ENCODE data around the gene TP73.
"Not testable (repeated sequence)": the region's sequence is repeated elsewhere in the genome, so short reads cannot be mapped to it uniquely, and the experiment has no call there.

The TP73 gene

DNA sequence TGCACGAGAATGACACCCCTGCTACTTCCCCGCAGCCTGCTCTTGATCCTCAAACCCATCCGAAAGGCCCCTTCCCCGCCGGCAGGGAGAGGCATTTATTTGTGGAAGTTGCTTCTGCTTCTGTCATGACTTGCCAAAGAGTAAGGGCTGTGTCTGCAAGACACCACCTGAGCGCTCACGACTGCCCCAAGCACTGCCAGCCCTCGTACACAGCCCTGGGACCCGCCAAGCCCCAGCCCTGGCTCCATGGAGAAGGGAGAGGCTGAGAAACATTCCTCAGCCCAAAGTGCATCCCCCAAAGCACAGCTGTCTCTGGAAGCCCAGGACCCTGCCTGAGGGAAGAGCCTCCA lies 33.8 kb upstream of the TP73 start:
- in situ Hi-C loops (cut with MboI; ENCODE audit: low sequenced_read_pairs), result no loop called here

GRCh38 chr1:3618881-3619671 lies 33.2 kb upstream of the TP73 start:
- in situ Hi-C loops (cut with MboI; ENCODE audit: low sequenced_read_pairs), result no loop called here

DNA sequence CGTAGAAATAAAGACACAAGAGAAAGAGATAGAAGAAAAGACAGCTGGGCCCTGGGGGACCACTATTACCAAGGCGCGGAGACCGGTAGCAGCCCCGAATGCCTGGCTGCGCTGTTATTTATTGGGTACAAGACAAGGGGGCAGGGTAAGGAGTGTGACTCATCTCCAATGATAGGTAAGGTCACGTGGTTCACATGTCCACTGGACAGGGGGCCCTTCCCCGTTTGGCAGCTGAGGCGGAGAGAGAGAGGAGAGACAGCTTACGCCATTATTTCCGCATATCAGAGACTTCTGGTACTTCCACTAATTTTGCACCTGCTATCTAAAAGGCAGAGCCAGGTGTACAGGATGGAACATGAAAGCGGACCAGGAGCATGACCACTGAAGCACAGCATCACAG lies 31.6 kb upstream of the TP73 start:
- in situ Hi-C loops (cut with MboI; ENCODE audit: low sequenced_read_pairs), result no loop called here

DNA sequence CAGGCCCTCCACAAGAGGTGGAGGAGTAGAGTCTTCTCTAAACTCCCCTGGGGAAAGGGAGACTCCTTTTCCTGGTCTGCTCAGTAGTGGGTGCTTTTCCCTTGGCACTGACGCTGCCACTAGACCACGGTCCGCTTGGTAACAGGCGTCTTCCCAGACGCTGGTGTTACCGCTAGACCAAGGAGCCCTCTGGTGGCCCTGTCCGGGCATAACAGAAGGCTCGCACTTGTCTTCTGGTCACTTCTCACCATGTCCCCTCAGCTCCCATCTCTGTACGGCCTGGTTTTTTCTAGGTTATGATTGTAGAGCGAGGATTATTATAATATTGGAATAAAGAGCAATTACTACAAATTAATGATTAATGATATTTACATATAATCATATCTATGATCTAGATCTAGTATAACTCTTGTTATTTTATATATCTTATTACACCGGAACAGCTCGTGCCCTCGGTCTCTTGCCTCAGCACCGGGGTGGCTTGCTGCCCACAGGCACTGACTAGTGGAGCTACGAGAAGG lies 31.1 kb upstream of the TP73 start:
- in situ Hi-C loops (cut with MboI; ENCODE audit: low sequenced_read_pairs), result not testable (repeated sequence)

- in situ Hi-C loops (cut with MboI; ENCODE audit: low sequenced_read_pairs), result not testable (repeated sequence)
Observed at GRCh38 chr1:3622102-3622501, 30.2 kb upstream of the TP73 start.

DNA sequence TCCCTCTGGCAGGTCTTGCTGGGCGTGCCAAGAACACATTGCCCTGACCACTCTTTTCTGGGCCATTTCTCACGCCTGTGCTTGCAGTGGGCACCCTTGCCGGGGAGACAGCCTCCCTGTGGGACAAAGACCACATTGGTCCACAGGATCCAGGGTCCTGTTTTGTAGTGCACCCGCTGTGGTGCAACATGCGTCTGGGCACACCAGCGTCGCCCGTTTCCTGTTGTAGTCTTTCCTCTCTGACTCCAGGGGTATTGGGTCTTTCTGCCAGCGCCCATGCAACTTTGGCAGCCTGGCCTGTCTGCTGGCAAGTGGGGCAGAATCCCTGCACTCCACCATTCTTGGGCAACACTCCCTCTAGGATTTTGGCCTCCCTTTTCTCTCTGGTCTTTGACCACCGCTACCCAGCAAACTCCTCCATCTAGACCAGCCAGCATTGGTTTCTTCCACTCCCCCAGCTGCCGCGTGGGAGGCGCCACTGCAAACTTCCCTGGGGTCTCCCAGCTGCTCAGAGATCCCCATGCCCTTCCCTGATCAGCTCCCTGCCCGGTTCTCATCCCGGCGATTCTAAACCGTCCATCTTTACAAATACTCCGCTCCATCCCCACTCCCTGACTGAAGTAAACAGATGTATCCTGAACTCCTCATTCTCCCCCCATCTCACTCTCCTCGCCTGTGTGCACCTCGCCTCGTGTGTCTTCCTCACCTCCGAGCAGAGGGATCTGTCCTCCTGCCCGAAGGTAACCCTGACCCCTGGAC lies 28.7 kb upstream of the TP73 start:
- in situ Hi-C loops (cut with MboI; ENCODE audit: low sequenced_read_pairs), result no loop called here

- in situ Hi-C loops (cut with MboI; ENCODE audit: low sequenced_read_pairs), result no loop called here
Observed at GRCh38 chr1:3624200-3625136, 27.8 kb upstream of the TP73 start, which contains the start of gene TPRG1L. TSS of gene TPRG1L (plus strand) at chr1:3625015. CDS start at chr1:3625073, 58 bp downstream.

- in situ Hi-C loops (cut with MboI; ENCODE audit: low sequenced_read_pairs), result no loop called here
Observed at GRCh38 chr1:3625151-3625907, 27.0 kb upstream of the TP73 start.

GRCh38 chr1:3626025-3626424 lies 26.3 kb upstream of the TP73 start:
- in situ Hi-C loops (cut with MboI; ENCODE audit: low sequenced_read_pairs), result no loop called here

GRCh38 chr1:3627515-3628253 lies 24.6 kb upstream of the TP73 start:
- in situ Hi-C loops (cut with MboI; ENCODE audit: low sequenced_read_pairs), result no loop called here

DNA sequence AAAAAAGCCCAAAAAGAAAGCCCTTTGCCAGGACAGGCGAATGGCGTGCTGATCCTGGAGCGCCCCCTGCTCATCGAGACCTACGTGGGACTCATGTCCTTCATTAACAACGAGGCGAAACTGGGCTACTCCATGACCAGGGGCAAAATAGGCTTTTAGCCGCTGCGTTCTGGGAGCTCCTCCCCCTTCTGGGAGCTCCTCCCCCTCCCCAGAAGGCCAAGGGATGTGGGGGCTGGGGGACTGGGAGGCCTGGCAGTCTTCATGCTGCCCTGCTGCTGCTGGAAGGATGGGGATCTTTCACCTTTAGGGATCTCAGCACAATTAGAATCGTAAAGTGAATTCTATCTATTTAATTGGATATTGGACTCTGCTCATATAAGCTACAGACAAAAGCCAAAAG lies 23.9 kb upstream of the TP73 start:
- in situ Hi-C loops (cut with MboI; ENCODE audit: low sequenced_read_pairs), result no loop called here

DNA sequence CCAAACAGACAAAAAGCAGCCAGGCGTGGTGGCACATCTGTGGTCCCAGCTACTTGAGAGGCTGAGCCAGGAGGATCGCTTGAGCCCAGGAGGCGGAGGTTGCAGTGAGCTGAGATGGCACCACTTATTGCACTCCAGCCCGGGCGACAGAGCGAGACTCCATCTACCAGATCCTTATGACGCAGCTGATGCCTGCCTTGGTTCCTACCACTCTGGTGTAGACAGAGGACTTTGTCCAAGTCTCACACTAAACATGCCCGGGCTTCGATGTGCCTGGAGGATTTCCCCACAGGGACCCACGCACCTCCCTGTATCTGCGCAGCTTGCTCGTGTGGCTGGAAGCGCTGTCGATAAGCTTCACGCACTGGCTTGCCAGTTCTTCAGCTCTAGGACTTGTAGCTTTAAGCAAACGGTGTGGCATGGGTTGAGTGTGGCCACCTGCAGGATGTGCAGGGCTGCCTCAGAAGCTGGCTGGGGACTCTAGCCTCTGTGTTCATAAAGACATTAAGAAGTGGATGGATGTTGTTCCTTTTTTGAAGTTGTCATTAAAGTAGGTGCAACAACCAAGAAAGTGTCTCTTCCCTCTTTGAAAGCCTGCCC lies 22.7 kb upstream of the TP73 start:
- in situ Hi-C loops (cut with MboI; ENCODE audit: low sequenced_read_pairs), result no loop called here

GRCh38 chr1:3630161-3630611 lies 22.1 kb upstream of the TP73 start:
- in situ Hi-C loops (cut with MboI; ENCODE audit: low sequenced_read_pairs), result no loop called here

DNA sequence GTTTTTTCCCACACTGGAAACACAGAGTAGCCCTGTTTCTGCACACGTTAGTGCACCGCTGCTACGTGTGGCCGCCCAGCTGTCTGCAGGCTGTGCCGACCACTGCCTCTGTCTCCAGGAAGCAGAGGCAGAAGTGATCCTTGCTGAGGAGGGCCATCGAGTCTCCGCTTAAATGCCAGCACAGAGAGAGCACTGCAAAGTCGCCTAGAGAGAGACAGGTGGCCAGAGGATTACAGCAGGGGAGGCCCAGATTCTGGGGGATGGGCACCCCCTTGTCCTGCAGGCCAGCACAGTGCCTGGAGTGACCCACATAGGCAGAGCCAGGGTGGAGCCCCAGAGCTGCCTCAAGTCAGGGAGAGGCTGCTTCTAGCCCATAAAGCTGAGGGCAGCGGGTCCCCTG lies 21.4 kb upstream of the TP73 start:
- in situ Hi-C loops (cut with MboI; ENCODE audit: low sequenced_read_pairs), result no loop called here

- in situ Hi-C loops (cut with MboI; ENCODE audit: low sequenced_read_pairs), result no loop called here
Observed at GRCh38 chr1:3631320-3632260, 20.7 kb upstream of the TP73 start.

GRCh38 chr1:3632298-3632697 lies 20.0 kb upstream of the TP73 start:
- in situ Hi-C loops (cut with MboI; ENCODE audit: low sequenced_read_pairs), result no loop called here

DNA sequence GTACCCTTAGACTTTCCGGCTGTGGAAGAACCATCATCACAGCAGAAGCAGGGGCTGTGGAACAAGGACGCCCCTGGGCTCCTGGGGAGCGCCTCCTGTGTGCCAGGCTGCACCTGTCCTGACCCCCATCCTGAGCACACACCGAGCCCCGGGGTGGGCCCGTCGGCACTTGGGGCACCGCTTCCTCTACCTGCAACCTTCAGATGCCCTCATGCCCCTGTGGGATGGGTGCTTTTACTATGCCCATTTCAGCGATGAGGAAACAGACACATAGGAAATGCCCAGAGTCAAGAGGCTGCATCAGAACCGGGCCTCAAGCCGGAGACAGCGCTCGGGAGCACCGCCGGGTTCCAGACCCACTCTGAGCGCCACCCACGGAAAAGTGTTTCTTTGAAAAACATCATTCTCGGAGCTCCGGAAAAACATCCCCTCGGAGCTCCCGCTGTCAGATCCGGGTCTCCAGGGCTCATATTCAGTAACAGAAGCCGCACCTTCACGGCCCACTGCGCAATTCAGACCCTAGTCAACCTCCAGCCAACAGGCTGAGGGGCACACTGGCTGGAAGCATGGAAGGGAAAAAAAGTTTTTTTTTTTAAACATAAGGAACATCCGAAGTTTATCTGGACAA lies 19.5 kb upstream of the TP73 start:
- in situ Hi-C loops (cut with MboI; ENCODE audit: low sequenced_read_pairs), result no loop called here

Measured in HL-60/S4 treated with phorbol 12-myristate 13-acetate at 8.2 ng/mL for 4 days and 3 days (cell line).